ENCODE results near the gene RNF180. TPM values are rescaled to one million over a fixed set of nuclear protein-coding genes. Genes with fewer than 3 reads are reported as not detected.

The RNF180 gene
- total RNA-seq, 1 donor from 2014 or later, result 14.0 TPM

GRCh38 chr5:64145216-64145895, 20.3 kb upstream of the RNF180 start:
- ATAC-seq, result no peak
- DNase-seq, result no peak
- intact Hi-C loops (cut with DNase I), result no loop called here
- H3K4me1 ChIP-seq, result no peaks in the 10 kb centered on the region
- no peaks in the 10 kb centered on the region for H3K27me3 ChIP-seq
- H3K4me3 ChIP-seq, result no peak overlapping the region
- H3K27ac ChIP-seq, result no peak overlapping the region
- H3K9me3 ChIP-seq, result no peaks in the 10 kb centered on the region
- no peaks in the 10 kb centered on the region for H3K36me3 ChIP-seq
- TF ChIP-seq CTCF (IDR thresholded peaks at IDR 0.05), result no peak

GRCh38 chr5:64147379-64147778, 18.3 kb upstream of the RNF180 start:
- intact Hi-C loops (cut with DNase I), result no loop called here
- DNase-seq, result peak; percentile 54
- peak; percentile 75 for ATAC-seq
- Histone ChIP-seq H3K9me3 (no peaks in the 10 kb centered on the region), H3K27ac (no peak overlapping the region), H3K27me3 (no peaks in the 10 kb centered on the region), H3K4me1 (no peaks in the 10 kb centered on the region), H3K36me3 (no peaks in the 10 kb centered on the region), H3K4me3 (no peak overlapping the region)
- no peak for TF ChIP-seq CTCF (IDR thresholded peaks at IDR 0.05)

GRCh38 chr5:64147849-64148441, 17.7 kb upstream of the RNF180 start:
- ATAC-seq (peak; percentile 79), DNase-seq (peak; percentile 72)
- H3K36me3 ChIP-seq, result no peaks in the 10 kb centered on the region
- peak; percentile 67 for TF ChIP-seq CTCF (IDR thresholded peaks at IDR 0.05)
- H3K9me3 ChIP-seq, result no peaks in the 10 kb centered on the region
- H3K27ac ChIP-seq, result no peak overlapping the region
- no peaks in the 10 kb centered on the region for H3K4me1 ChIP-seq
- H3K4me3 ChIP-seq, result no peak overlapping the region
- intact Hi-C loops (cut with DNase I), result no loop called here
- no peaks in the 10 kb centered on the region for H3K27me3 ChIP-seq

GRCh38 chr5:64149268-64149667, 16.4 kb upstream of the RNF180 start:
- H3K4me1 ChIP-seq, result no peaks in the 10 kb centered on the region
- H3K27ac ChIP-seq, result no peak overlapping the region
- intact Hi-C loops (cut with DNase I), result no loop called here
- no peak overlapping the region for H3K4me3 ChIP-seq
- TF ChIP-seq CTCF (IDR thresholded peaks at IDR 0.05), result no peak
- H3K27me3 ChIP-seq, result no peaks in the 10 kb centered on the region
- ATAC-seq, result no peak
- no peak for DNase-seq
- peaks cover 6% of the 10 kb centered on the region for H3K9me3 ChIP-seq
- H3K36me3 ChIP-seq, result no peaks in the 10 kb centered on the region

GRCh38 chr5:64149857-64150521, 15.7 kb upstream of the RNF180 start:
- no peak for DNase-seq
- intact Hi-C loops (cut with DNase I), result no loop called here
- H3K4me3 ChIP-seq, result no peak overlapping the region

More at GRCh38 chr5:64149857-64150521, 15.7 kb upstream of the RNF180 start:
- H3K4me1 ChIP-seq, result no peaks in the 10 kb centered on the region
- ATAC-seq, result no peak
- H3K36me3 ChIP-seq, result no peaks in the 10 kb centered on the region
- H3K27me3 ChIP-seq, result no peaks in the 10 kb centered on the region
- TF ChIP-seq CTCF (IDR thresholded peaks at IDR 0.05), result no peak
- H3K27ac ChIP-seq, result no peak overlapping the region
- peaks cover 6% of the 10 kb centered on the region for H3K9me3 ChIP-seq
